Eye (tissue), 1 donor: ENCODE results near the gene KDM4C.

ENCODE experiments used
- DNase-seq: peaks from one replicate; pipeline ENCODE4 v3.0.0-alpha.2; 2015

The KDM4C gene

DNA sequence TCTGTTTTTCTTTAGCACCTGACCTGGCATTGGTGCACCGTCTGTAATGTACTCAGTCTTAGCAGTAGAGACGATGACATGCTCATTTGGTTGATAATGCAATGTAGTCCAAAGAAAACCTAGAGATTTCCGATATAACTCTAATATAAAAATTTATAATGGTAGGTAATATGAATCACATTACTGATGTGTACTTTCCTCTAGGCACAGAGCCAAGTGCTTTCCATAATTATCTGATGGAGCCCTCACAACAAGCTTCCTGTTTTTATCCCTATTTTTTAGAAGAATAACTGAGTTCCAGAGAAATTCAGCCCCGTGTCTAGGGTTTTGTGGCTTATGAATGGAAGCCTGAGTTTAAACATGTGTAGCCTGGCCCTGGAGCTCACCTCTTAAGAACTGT, 53.7 kb downstream of the KDM4C start:
- DNase-seq, result no peak

DNA sequence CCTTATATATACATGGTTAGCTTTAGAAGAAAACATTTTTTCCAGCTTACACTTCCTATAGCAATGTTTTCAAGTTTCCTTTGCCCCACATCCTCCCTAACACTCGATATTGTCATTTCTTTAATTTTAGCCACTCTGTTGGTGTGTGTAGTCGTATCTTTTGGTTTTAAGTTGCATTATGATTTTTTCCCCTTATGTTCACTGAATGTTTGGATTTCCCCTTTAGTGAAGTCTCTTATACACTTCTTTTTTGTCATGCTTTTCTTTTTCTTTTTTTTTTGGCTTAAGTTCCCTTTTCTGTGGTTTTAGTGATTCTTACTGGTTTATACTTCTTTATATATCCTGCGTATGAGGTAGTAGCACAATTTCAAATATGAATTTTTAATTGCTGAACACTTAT, 58.8 kb downstream of the KDM4C start:
- no peak for DNase-seq

- DNase-seq, result no peak
Measured at GRCh38 chr9:6818292-6818922, 60.6 kb downstream of the KDM4C start.

- no peak for DNase-seq
Measured at GRCh38 chr9:6819112-6819511, 61.3 kb downstream of the KDM4C start.

DNA sequence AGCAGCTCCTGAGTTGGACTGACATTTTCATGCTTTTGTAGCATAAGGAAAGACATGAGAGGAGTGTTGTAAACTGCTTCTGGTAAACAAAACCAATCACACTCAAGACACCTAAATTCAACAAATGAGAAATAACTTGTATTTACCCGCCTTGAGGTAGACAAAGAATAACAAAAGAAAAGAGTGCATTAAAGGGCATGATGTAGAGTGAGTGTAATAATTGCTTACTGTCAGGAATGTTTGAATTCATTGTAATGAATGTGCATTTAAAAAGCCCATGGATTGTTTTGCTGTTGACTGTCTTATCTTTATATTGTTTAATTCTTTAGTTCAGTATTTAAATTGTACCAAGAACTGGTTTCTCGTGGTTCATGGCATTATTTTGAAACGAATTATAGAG, 61.8 kb downstream of the KDM4C start:
- no peak for DNase-seq

- no peak for DNase-seq
Measured at GRCh38 chr9:6822696-6823095, 64.9 kb downstream of the KDM4C start.

GRCh38 chr9:6827439-6828145, 69.8 kb downstream of the KDM4C start:
- peak; percentile 92 for DNase-seq

DNA sequence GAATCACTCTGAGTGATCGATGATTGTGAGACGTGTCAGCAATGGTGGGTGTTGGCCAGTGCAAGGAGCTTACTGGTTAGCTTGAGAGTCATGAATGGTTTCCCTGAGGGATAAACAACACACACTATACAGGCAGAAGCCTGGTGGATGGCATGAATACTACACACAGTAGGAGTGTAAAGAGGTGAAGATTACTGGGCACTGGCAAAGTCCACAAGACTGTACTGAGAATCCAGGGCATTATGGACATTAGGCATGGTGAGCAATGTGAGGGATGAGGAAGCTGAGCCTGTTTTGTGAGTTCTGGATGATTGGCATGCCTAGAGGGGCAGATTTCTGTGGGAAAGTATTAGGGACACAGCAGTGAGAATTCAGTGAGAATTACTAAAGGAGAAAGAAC, 71.3 kb downstream of the KDM4C start:
- no peak for DNase-seq

DNA sequence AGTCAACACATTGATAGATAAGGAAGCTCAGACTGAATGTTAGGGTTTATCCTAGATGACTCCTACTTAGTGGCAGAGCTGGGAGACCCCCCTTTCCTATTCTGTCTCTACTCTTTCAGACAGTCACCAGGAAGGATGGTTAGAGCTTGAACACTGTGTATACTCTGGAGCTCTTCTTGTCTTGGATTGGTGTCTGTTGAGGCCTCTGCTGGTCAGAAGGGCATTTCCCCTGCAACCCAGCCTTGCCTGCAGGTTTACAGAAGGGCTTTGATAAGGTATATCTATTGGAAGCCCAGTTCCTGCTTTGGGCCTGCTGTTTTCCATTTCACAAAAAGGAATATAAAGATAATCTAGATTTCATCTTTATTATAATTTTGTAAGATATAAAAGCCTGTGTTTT, 71.8 kb downstream of the KDM4C start:
- DNase-seq, result no peak

DNA sequence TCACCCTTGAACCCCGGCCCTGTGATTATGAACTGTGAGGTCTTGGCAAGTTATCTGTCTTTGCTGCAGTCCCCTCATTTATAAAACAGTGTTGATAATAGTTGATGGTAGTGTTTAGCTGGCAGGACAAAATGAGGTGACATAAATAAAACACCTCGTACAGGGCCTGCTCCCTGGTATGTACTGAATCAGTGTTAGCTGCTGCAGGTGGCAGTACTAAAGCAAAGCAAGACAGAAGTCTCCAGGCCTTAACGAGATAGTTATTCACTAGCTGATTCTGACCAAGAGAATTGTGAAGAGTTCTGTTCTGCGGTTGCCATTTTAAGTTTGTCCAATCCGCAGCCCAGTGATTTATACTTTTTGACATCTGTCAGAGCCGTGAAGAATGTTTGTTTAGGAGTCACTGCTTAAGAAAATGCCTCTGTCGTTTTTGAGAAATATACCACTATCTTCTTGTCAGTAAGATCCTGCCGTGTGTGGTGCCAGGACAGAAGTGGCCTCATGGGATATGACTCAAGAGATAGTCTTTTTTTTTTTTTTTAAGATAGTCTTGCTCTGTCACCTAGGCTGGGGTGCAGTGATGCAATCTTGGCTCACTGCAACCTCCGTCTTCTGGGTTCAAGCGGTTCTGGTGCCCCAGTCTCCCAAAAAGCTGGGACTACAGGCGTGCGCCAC, 75.9 kb downstream of the KDM4C start:
- peak; percentile 6 for DNase-seq

DNA sequence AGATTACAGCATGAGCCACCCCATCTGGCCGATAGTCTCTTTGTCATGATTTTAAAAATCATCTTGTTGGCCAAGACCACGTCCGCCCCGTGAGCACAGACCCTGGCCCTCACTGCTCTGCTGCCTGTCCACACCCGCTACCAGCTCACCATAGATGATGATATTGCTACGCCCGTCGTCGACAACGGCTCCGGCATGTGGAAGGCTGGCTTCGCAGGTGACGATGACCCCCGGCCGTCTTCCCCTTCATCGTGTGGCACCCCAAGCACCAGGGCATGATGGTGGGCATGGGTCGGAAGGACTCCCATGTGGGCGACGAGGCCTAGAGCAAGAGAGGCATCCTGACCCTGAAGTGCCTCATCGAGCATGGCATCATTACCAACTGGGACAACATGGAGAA, 76.5 kb downstream of the KDM4C start:
- no peak for DNase-seq

- no peak for DNase-seq
Measured at GRCh38 chr9:6838158-6838557, 80.4 kb downstream of the KDM4C start.

- no peak for DNase-seq
Measured at GRCh38 chr9:6842584-6842947, 84.8 kb downstream of the KDM4C start.

- DNase-seq, result no peak
Measured at GRCh38 chr9:6843742-6844141, 86.0 kb downstream of the KDM4C start.

DNA sequence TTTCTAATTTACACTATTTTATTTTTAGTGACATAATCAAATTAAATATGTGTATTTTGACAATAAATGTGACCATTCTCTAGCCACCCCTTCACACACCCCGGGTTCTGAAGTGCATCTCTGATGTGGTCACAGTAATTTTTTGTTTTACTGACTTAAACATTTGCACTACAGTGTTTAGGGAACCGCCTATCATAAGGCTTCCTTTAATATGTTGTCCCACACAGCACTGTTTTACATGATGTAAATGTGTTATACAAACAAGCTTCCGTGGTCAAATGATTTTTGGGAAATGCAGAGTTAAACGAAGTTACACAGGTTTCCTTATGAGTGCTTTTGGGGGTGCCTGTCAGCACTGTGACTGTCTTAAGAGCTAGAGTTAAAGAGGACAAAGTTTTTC, 86.5 kb downstream of the KDM4C start:
- DNase-seq, result no peak

DNA sequence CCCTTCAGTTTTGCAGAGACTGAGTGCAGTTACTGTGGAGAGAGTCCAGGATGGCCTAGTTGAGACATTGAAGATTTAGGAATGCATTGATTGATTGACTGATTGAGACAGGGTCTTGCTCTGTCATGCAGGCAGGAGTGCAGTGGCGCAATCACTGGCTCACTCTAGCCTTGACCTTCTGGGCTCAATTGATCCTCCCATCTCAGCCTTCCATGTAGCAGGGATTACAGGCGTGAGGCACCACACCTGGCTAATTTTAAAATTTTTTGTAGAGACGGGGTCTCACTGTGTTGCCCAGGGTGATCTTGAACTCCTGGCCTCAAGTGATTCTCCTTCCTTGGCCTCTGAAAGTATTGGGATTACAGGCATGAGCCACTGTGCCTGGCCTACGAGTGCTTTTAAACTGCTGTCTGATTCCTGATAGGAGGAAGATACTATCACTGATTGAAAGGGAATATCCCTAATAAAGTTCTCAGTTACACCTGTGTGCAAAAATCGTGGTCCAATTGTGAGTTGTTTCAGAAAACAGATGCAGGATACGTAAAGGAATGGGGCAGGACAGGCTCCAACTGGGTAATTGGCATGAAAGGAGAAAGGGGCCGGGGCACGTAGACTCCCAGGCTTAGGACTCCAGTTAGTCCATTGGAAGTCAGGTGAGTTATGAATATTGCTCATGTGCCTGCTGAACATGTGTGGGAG, 87.5 kb downstream of the KDM4C start:
- DNase-seq, result no peak

DNA sequence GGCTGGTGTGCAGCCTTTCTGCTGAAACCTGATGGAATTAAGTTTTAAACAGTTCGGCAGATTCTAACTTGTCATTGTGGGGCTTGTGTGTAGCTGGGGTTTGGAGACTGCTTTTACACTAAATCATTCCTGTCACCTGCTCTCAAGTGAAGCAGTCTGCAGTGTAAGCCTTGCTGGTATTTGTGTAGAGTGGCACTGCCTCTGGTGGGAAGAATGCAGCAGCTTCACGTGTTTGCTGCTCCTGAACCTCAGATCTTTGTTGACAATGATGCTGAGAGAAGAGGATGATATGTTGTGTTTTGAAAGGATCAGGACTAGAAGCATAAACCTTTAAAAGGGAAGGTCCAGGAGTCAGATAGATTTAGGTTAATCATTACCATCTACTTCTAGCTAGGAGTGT, 88.1 kb downstream of the KDM4C start:
- peak; percentile 54 for DNase-seq

- no peak for DNase-seq
Measured at GRCh38 chr9:6852243-6852963, 94.6 kb downstream of the KDM4C start.

DNA sequence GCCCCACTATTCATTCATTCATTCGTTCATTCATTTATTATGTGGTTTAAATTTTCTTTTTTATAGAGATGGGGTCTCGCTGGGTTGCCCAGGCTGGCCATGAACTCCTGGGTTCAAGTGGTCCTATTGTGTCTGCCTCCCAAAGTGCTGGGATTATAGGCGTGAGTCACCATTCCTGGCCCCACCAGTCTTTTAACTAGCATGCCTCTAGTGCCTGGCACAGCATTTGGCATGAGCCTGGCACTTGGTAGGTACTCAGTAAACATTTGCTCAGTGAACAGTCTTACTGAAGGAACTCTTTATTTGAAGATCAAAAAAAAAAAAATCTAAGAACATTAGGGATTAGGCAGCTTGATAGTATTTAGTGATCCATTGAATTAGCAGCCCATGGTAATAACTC, 98.1 kb downstream of the KDM4C start:
- DNase-seq, result no peak

DNA sequence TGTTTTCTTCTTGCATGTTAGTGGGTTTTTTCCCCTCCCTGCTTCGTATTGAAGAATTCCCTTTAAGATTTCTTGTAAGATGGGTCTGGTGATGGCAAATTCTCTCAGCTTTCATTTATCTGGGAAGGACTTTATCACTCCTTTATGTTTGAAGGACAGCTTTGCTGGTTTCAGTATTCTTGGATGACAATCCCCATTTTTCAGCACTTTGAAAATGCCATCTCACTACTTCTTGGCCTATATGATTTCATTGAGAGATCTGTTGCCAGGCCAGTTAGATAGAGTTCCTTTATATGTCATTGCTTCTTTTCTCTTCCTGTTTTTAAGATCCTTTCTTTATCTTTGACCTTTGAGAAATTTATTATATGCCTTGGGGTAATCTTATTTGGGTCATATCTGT, 106.3 kb downstream of the KDM4C start:
- peak; percentile 16 for DNase-seq

DNA sequence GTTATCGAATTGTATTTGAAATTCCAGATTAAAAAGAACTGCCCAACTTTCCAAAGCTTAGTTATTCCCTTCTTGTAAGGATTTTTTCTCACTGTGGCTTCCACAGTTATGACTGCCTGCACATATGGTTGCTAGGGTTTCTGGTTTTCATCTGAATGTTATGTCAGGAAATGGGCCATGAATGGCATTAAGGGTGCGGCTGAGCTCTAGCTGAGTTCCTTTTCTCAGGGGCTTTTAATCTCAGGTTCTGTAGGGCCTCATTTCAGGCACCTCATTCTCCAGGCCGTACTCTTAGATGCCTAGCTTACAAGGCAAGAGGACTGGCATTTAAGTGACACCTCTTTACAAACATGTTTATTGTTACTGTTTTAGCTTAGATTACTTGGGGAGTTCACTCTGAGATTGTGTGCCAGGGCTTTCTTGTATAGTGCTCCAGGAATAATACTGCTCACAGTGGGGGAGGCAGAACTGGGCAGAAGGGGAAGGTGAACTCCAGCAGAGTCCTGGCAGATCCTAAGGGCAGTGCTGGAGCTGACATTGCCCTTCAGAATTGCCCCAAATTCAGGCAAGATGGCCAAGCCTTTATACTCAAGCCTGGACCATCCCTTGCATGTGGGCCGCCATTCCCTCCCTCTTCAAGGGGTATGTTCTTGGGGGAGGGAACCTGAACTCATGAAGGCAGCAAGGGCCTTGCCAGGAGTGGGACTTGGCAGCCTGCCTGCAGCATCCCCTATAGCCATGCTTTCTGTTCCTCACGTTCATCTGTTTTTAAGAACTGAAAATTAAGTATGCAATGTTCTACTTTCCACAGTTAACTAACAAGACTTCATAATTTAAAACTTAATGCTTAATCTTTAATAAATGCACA, 111.5 kb downstream of the KDM4C start:
- peak; percentile 13 for DNase-seq

GRCh38 chr9:6870149-6870548, 112.4 kb downstream of the KDM4C start:
- no peak for DNase-seq
